SK-N-SH (cell line): ENCODE results near the gene TEKTIP1. TPM values are rescaled to one million over a fixed set of nuclear protein-coding genes. Genes with fewer than 3 reads are reported as not detected.

ENCODE experiments used
- CTCF ChIA-PET: fragments of 300-600, 350-600 bp; formaldehyde crosslinking; extraction: SDS; loops from one replicate; lab custom pipeline; 2021; lab: Yijun Ruan, JAX
- POLR2A ChIA-PET: fragments of 350-600 bp; sonication (Branson Sonifier 250); formaldehyde crosslinking; extraction: SDS; loops from one replicate; lab custom pipeline; 2020; ENCODE audit warnings: antibody characterized with exemption, inconsistent platforms; lab: Yijun Ruan, JAX
- DNase-seq: peaks from one replicate; pipeline ENCODE4 v3.0.0; 2012
- H2AFZ ChIP-seq: fragments of 200-600 bp; sonication (generic); 2 replicates; pipeline ENCODE4 v1.8.1; 2016; ENCODE audit warnings: antibody characterized with exemption, mild to moderate bottlenecking, low read depth
- H3F3A ChIP-seq: fragments of 200-600 bp; sonication (generic); replicated peaks from 2 replicates; pipeline ENCODE3; 2016; ENCODE audit warnings: antibody characterized with exemption, mild to moderate bottlenecking; ENCODE audit not compliant: insufficient read depth
- H3K27ac ChIP-seq, 2 experiments: fragments of 200-500 bp in 1 of 2; fragments of 200-600 bp in 1 of 2; sonication (Bioruptor generic) in 1 of 2; sonication (generic), shearing (Covaris generic) in 1 of 2; 2 replicates each; pipeline versions ENCODE4 v1.5.1 to v1.6.1; 2014 to 2016; ENCODE audit warnings: low read depth in 2 of 2, inconsistent platforms in 1 of 2, low read length in 1 of 2, mild to moderate bottlenecking in 1 of 2, mixed read lengths in 1 of 2
- H3K27me3 ChIP-seq: fragments of 200-600 bp; sonication (generic), shearing (Covaris generic); 2 replicates; pipeline ENCODE4 v1.6.1; 2016; ENCODE audit warnings: mixed run types; ENCODE audit not compliant: insufficient read depth
- H3K36me3 ChIP-seq, 2 experiments: fragments of 200-500 bp in 1 of 2; fragments of 200-600 bp in 1 of 2; sonication (Bioruptor generic) in 1 of 2; sonication (generic) in 1 of 2; replicated peaks in 1 of 2; 2 replicates each; pipeline versions ENCODE3 to v1.5.1; 2014 to 2016; ENCODE audit warnings: low read length in 1 of 2, mild to moderate bottlenecking in 1 of 2; ENCODE audit not compliant: insufficient read depth in 2 of 2, control insufficient read depth in 1 of 2
- H3K4me1 ChIP-seq, 2 experiments: fragments of 200-500 bp in 1 of 2; fragments of 200-600 bp in 1 of 2; sonication (Bioruptor generic) in 1 of 2; sonication (generic), shearing (Covaris generic) in 1 of 2; 2 replicates each; pipeline versions ENCODE4 v1.5.1 to v1.6.1; 2014 to 2016; ENCODE audit warnings: low read depth in 1 of 2, low read length in 1 of 2, mixed run types in 1 of 2; ENCODE audit not compliant: insufficient read depth in 2 of 2, control insufficient read depth in 1 of 2
- H3K4me2 ChIP-seq: fragments of 200-600 bp; sonication (generic), shearing (Covaris generic); 2 replicates; pipeline ENCODE4 v1.6.1; 2017; ENCODE audit warnings: mixed run types
- H3K4me3 ChIP-seq, 2 experiments: fragments of 200-500 bp in 1 of 2; fragments of 200-600 bp in 1 of 2; sonication (Bioruptor generic) in 1 of 2; sonication (generic), shearing (Covaris generic) in 1 of 2; 2 replicates each; pipeline versions ENCODE4 v1.5.1 to v1.8.1; 2014 to 2016; ENCODE audit warnings: low read depth in 2 of 2, inconsistent platforms in 1 of 2, low read length in 1 of 2, mild to moderate bottlenecking in 1 of 2, mixed read lengths in 1 of 2, moderate library complexity in 1 of 2
- H3K79me2 ChIP-seq: fragments of 200-600 bp; sonication (generic); 2 replicates; pipeline ENCODE4 v1.8.1; 2017; ENCODE audit warnings: mild to moderate bottlenecking; ENCODE audit not compliant: insufficient read depth
- H3K9ac ChIP-seq: fragments of 200-600 bp; sonication (generic); 2 replicates; pipeline ENCODE4 v1.6.1; 2017; ENCODE audit warnings: mixed run types
- H3K9me2 ChIP-seq: fragments of 200-600 bp; sonication (generic); 2 replicates; pipeline ENCODE4 v1.6.1; 2017; ENCODE audit warnings: mixed run types
- H3K9me3 ChIP-seq: fragments of 200-600 bp; sonication (generic); 2 replicates; pipeline ENCODE4 v1.6.1; 2017; ENCODE audit warnings: mixed run types, mild to moderate bottlenecking, moderate library complexity
- H4K20me1 ChIP-seq: fragments of 200-600 bp; sonication (generic); 2 replicates; pipeline ENCODE4 v1.6.1; 2017; ENCODE audit warnings: mild to moderate bottlenecking, mixed run types; ENCODE audit not compliant: insufficient read depth
- EZH2phosphoT487 ChIP-seq: fragments of 200-600 bp; sonication (generic); IDR thresholded peaks from 2 replicates; pipeline ENCODE4 v1.6.1; 2017; ENCODE audit warnings: low read depth, mixed run types, mild to moderate bottlenecking, antibody characterized with exemption, moderate library complexity, borderline replicate concordance
- FOSL2 ChIP-seq: IDR thresholded peaks from 2 replicates; pipeline ENCODE4 v1.4.0; 2012; ENCODE audit warnings: low read depth, mild to moderate bottlenecking, moderate library complexity, borderline replicate concordance
- FOXJ3 ChIP-seq: sonication (generic); formaldehyde crosslinking; IDR thresholded peaks from 2 replicates; pipeline ENCODE4 v1.5.1; 2020; ENCODE audit warnings: mild to moderate bottlenecking, missing genetic modification reagents
- GABPA ChIP-seq: IDR thresholded peaks from 2 replicates; pipeline ENCODE4 v1.4.0; 2012; ENCODE audit warnings: low read depth, mild to moderate bottlenecking
- GATA2 ChIP-seq: sonication (generic); formaldehyde crosslinking; IDR thresholded peaks from 2 replicates; pipeline ENCODE4 v1.5.0; 2020; ENCODE audit warnings: mild to moderate bottlenecking, missing genetic modification reagents
- JUND ChIP-seq: IDR thresholded peaks from 2 replicates; pipeline ENCODE4 v1.4.0; 2012
- NFIC ChIP-seq: IDR thresholded peaks from 2 replicates; pipeline ENCODE4 v1.4.0; 2012; ENCODE audit warnings: borderline replicate concordance
- NRF1 ChIP-seq: IDR thresholded peaks from 2 replicates; pipeline ENCODE4 v1.6.1; 2012; ENCODE audit warnings: low read depth, mild to moderate bottlenecking, low read length
- POLR2AphosphoS5 ChIP-seq: IDR thresholded peaks from 2 replicates; pipeline ENCODE4 v1.6.1; 2012; ENCODE audit warnings: low read depth, low read length
- RCOR1 ChIP-seq: fragments of 150-350 bp; IDR thresholded peaks from 2 replicates; pipeline ENCODE4 v1.6.1; 2017; ENCODE audit warnings: antibody characterized with exemption, low read length
- RFX5 ChIP-seq: IDR thresholded peaks from 2 replicates; pipeline ENCODE4 v1.6.1; 2012; ENCODE audit warnings: mild to moderate bottlenecking, improper control_type of control experiment, low read length
- RXRA ChIP-seq: IDR thresholded peaks from 2 replicates; pipeline ENCODE4 v1.4.0; 2012; ENCODE audit warnings: low read depth, mild to moderate bottlenecking, borderline replicate concordance
- SIN3A ChIP-seq: IDR thresholded peaks from 2 replicates; pipeline ENCODE4 v1.6.1; 2012; ENCODE audit warnings: low read depth, mild to moderate bottlenecking, low read length, moderate library complexity, borderline replicate concordance
- TAF1 ChIP-seq: IDR thresholded peaks from 2 replicates; pipeline ENCODE4 v1.6.1; 2012; ENCODE audit warnings: low read depth, mild to moderate bottlenecking, low read length, moderate library complexity, borderline replicate concordance
- TCF12 ChIP-seq: IDR thresholded peaks from 2 replicates; pipeline ENCODE4 v1.4.0; 2012
- TEAD4 ChIP-seq: IDR thresholded peaks from 2 replicates; pipeline ENCODE4 v1.4.0; 2012; ENCODE audit warnings: mild to moderate bottlenecking, borderline replicate concordance; ENCODE audit not compliant: insufficient read depth
- YY1 ChIP-seq: IDR thresholded peaks from 2 replicates; pipeline ENCODE4 v1.4.0; 2012; ENCODE audit warnings: low read depth, mild to moderate bottlenecking
- WGBS: methylation state at CpG from one replicate; pipeline ENCODE4 v1.1.6; 2017; ENCODE audit warnings: low lambda C conversion rate; 5-methylcytosine and 5-hydroxymethylcytosine counted together
- polyA plus RNA-seq, 3 experiments: library from polyadenylated mRNA; depleted of rRNA; stranded (reverse); fragments of >200 nt; gene quantifications; 2 replicates each; pipeline ENCODE4 v1.2.3, GENCODE V29; 2012
- TF ChIP-seq, protein P1 (sequence below): fragments of 150-350 bp; IDR thresholded peaks from 2 replicates; pipeline ENCODE4 v1.6.1; 2016; ENCODE audit warnings: mild to moderate bottlenecking, low read depth, low read length
- TF ChIP-seq, protein P2 (sequence below): IDR thresholded peaks from 2 replicates; pipeline ENCODE4 v1.6.1; 2012; ENCODE audit warnings: mild to moderate bottlenecking, low read depth, low read length, moderate library complexity

The TEKTIP1 gene
- polyA plus RNA-seq, 1 of the 3 experiments (the other 2 are of a cell fraction): 0.12 TPM

- peaks cover 9% of the 10 kb centered on the region for H3F3A ChIP-seq
- no peak overlapping the region for H3K27ac ChIP-seq
- no peaks in the 10 kb centered on the region for H3K27me3 ChIP-seq
- H2AFZ ChIP-seq: no peak overlapping the region
- H3K4me3 ChIP-seq: no peak overlapping the region
- no peaks in the 10 kb centered on the region; a peak in 1 of 4 replicates for H3K4me1 ChIP-seq
- H4K20me1 ChIP-seq: peaks cover 9% of the 10 kb centered on the region
- peaks cover 0 to 49% of the 10 kb centered on the region in 2 experiments for H3K36me3 ChIP-seq
- H3K9me2 ChIP-seq: no peaks in the 10 kb centered on the region
- DNase-seq: no peak
- 100% methylated on average over 2 of the region's 9 CpGs for WGBS
- ChIA-PET CTCF (interaction anchor here (2.4 kb wide), 1 partner anchor 11 kb away, joined by 16 read pairs; no protein-coding TSS in a partner anchor), POLR2A (no interaction called here)
- H3K9me3 ChIP-seq: no peaks in the 10 kb centered on the region
- H3K9ac ChIP-seq: no peak overlapping the region
- TF ChIP-seq SIN3A (no peak), RFX5 (no peak), YY1 (no peak), JUND (no peak), GABPA (no peak), FOXJ3 (CRISPR knock-in tag) (no peak), TEAD4 (no peak), NRF1 (no peak)
- TF ChIP-seq, protein P1, sequence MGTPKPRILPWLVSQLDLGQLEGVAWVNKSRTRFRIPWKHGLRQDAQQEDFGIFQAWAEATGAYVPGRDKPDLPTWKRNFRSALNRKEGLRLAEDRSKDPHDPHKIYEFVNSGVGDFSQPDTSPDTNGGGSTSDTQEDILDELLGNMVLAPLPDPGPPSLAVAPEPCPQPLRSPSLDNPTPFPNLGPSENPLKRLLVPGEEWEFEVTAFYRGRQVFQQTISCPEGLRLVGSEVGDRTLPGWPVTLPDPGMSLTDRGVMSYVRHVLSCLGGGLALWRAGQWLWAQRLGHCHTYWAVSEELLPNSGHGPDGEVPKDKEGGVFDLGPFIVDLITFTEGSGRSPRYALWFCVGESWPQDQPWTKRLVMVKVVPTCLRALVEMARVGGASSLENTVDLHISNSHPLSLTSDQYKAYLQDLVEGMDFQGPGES: no peak
- H3K4me2 ChIP-seq: no peak overlapping the region
- H3K79me2 ChIP-seq: no peaks in the 10 kb centered on the region
Measured at GRCh38 chr19:3535235-3535535, 3.8 kb upstream of the TEKTIP1 start.

DNA sequence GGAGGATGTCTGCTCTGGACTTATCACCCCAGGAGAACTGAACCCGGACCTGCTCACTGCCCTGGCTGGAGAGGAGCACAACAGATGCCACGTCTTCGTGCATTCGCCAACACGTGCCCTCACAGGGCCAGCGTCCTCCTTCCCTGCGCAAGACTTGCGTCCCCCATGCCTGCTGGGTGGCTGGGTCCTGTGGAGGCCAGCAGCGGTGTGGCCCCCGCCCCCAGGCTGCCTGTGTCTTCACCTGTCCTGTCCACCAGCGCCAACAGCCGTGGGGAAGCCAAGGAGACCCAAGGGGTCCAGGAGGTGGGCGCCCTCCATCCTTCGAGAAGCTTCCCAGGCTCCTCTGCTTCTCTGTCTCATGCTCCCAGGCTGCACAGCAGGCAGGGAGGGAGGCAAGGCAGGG is 3.4 kb upstream of the TEKTIP1 start:
- H3K4me1 ChIP-seq: no peaks in the 10 kb centered on the region; a peak in 1 of 4 replicates
- no peak overlapping the region for H3K4me3 ChIP-seq
- WGBS: 95% methylated on average over 4 of the region's 14 CpGs
- H3K9me2 ChIP-seq: no peaks in the 10 kb centered on the region
- no peak overlapping the region for H3K4me2 ChIP-seq
- H4K20me1 ChIP-seq: peaks cover 9% of the 10 kb centered on the region
- H2AFZ ChIP-seq: no peak overlapping the region
- no peak for DNase-seq
- no peaks in the 10 kb centered on the region for H3K79me2 ChIP-seq
- CTCF ChIA-PET: interaction anchor here (2.4 kb wide), 1 partner anchor 10 kb away, joined by 16 read pairs; no protein-coding TSS in a partner anchor
- H3K9me3 ChIP-seq: no peaks in the 10 kb centered on the region
- peaks cover 0 to 49% of the 10 kb centered on the region in 2 experiments for H3K36me3 ChIP-seq
- peaks cover 9% of the 10 kb centered on the region for H3F3A ChIP-seq
- H3K9ac ChIP-seq: no peak overlapping the region
- H3K27me3 ChIP-seq: no peaks in the 10 kb centered on the region
- no peak overlapping the region for H3K27ac ChIP-seq
- no peak for TF ChIP-seq FOXJ3 (CRISPR knock-in tag)
- TF ChIP-seq JUND: no peak
- TF ChIP-seq POLR2AphosphoS5: no peak
- TF ChIP-seq EZH2phosphoT487: no peak
- TF ChIP-seq, protein P2, sequence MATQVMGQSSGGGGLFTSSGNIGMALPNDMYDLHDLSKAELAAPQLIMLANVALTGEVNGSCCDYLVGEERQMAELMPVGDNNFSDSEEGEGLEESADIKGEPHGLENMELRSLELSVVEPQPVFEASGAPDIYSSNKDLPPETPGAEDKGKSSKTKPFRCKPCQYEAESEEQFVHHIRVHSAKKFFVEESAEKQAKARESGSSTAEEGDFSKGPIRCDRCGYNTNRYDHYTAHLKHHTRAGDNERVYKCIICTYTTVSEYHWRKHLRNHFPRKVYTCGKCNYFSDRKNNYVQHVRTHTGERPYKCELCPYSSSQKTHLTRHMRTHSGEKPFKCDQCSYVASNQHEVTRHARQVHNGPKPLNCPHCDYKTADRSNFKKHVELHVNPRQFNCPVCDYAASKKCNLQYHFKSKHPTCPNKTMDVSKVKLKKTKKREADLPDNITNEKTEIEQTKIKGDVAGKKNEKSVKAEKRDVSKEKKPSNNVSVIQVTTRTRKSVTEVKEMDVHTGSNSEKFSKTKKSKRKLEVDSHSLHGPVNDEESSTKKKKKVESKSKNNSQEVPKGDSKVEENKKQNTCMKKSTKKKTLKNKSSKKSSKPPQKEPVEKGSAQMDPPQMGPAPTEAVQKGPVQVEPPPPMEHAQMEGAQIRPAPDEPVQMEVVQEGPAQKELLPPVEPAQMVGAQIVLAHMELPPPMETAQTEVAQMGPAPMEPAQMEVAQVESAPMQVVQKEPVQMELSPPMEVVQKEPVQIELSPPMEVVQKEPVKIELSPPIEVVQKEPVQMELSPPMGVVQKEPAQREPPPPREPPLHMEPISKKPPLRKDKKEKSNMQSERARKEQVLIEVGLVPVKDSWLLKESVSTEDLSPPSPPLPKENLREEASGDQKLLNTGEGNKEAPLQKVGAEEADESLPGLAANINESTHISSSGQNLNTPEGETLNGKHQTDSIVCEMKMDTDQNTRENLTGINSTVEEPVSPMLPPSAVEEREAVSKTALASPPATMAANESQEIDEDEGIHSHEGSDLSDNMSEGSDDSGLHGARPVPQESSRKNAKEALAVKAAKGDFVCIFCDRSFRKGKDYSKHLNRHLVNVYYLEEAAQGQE: no peak
- TF ChIP-seq TAF1: no peak
- no peak for TF ChIP-seq RCOR1
- no peak for TF ChIP-seq NRF1
- no peak for TF ChIP-seq TCF12
- no peak for TF ChIP-seq FOSL2
- TF ChIP-seq GATA2 (CRISPR knock-in tag): no peak
- no peak for TF ChIP-seq GABPA
- no peak for TF ChIP-seq RXRA
- no peak for TF ChIP-seq NFIC
- TF ChIP-seq, all 33 proteins: peak for 0
- POLR2A ChIA-PET: no interaction called here
